Liver (tissue), 3 donors: ENCODE results near the gene RAPSN.

Experiments
- CTCF ChIP-seq: fragments of 150-350 bp; IDR thresholded peaks from 2 replicates; pipeline ENCODE4 v1.5.1; 2017; ENCODE audit warnings: improper control_type of control experiment, low read depth, low read length; ENCODE audit not compliant: missing input control
- RXRA ChIP-seq, 2 donors: IDR thresholded peaks; 2 replicates each; pipeline ENCODE4 v1.6.1; 2017 to 2018; ENCODE audit warnings: antibody characterized with exemption in 2 of 2, mild to moderate bottlenecking in 1 of 2
- SP1 ChIP-seq: IDR thresholded peaks from 2 replicates; pipeline ENCODE4 v1.6.1; 2018; ENCODE audit warnings: antibody characterized with exemption, mild to moderate bottlenecking
- YY1 ChIP-seq: IDR thresholded peaks from 2 replicates; pipeline ENCODE4 v1.6.1; 2016; ENCODE audit warnings: antibody characterized with exemption, mild to moderate bottlenecking
- donor health status: healthy.
- donor health status: healthy.

- peak; percentile 90 for TF ChIP-seq YY1
- TF ChIP-seq CTCF = no peak
- peak; percentile 63 to 81 for TF ChIP-seq RXRA (IDR thresholded peaks at IDR 0.05)
- TF ChIP-seq SP1 = peak; percentile 86
These were observed 11.1 kb downstream of the RAPSN start for GRCh38 chr11:47437746-47438418.
